Naive thymus-derived CD4-positive, alpha-beta T cell (primary cell): ENCODE results near the gene ITGB4. TPM values are rescaled to one million over a fixed set of nuclear protein-coding genes. Genes with fewer than 3 reads are reported as not detected.

ENCODE experiments used
- ATAC-seq: fragments of 150-1000 bp; cut with Tn5 transposase; 2 replicates; pipeline ENCODE4 v1.10.0; 2021; ENCODE audit warnings: mild to moderate bottlenecking, moderate library complexity
- CTCF ChIA-PET: fragments of 350-600 bp; sonication (Branson Sonifier 250); formaldehyde crosslinking; loops from one replicate; lab custom pipeline; 2021; ENCODE audit warnings: antibody characterized with exemption; lab: Charles Lee
- POLR2A ChIA-PET: fragments of 350-600 bp; sonication (Branson Sonifier 250); formaldehyde crosslinking; loops from one replicate; lab custom pipeline; 2021; ENCODE audit warnings: antibody characterized with exemption, inconsistent platforms; lab: Charles Lee
- DNase-seq, 9 donors: peaks; one replicate each; pipeline versions ENCODE4 v3.0.0 to v3.0.0-alpha.2; 2020 to 2022; ENCODE audit warnings: mixed read lengths in 1 of 9
- H3K27ac ChIP-seq: one replicate; pipeline ENCODE4 v1.7.0; 2013; ENCODE audit warnings: mild to moderate bottlenecking, low read depth, low read length, moderate library complexity
- H3K27me3 ChIP-seq, 2 donors: one replicate each; pipeline ENCODE4 v1.7.0; 2013; ENCODE audit warnings: low read length in 2 of 2, mild to moderate bottlenecking in 2 of 2, moderate library complexity in 2 of 2; ENCODE audit not compliant: control insufficient read depth in 2 of 2, insufficient read depth in 2 of 2
- H3K36me3 ChIP-seq, 3 experiments: 1 replicate in 2 of 3; 2 replicates in 1 of 3; pipeline ENCODE4 v1.7.0; 2013; ENCODE audit warnings: low read length in 3 of 3, mild to moderate bottlenecking in 3 of 3, moderate library complexity in 1 of 3; ENCODE audit not compliant: insufficient read depth in 3 of 3, control insufficient read depth in 2 of 3
- H3K4me1 ChIP-seq, 2 donors: one replicate each; pipeline ENCODE4 v1.7.0; 2013; ENCODE audit warnings: low read length in 2 of 2, mild to moderate bottlenecking in 2 of 2, moderate library complexity in 1 of 2; ENCODE audit not compliant: control insufficient read depth in 2 of 2, insufficient read depth in 2 of 2
- H3K4me3 ChIP-seq: 2 replicates; pipeline ENCODE4 v1.7.0; 2013; ENCODE audit warnings: mild to moderate bottlenecking, low read length
- H3K9me3 ChIP-seq, 3 experiments: 1 replicate in 2 of 3; 2 replicates in 1 of 3; pipeline ENCODE4 v1.7.0; 2013; ENCODE audit warnings: low read length in 3 of 3; ENCODE audit not compliant: control insufficient read depth in 2 of 3
- H3K27ac Mint-ChIP-seq, 9 donors: one replicate each; pipeline ENCODE4 v1.8.0; 2020 to 2022; ENCODE audit warnings: mixed read lengths in 9 of 9, mild to moderate bottlenecking in 8 of 9, moderate library complexity in 5 of 9, inconsistent platforms in 2 of 9
- H3K27me3 Mint-ChIP-seq, 5 donors: one replicate each; pipeline ENCODE4 v1.8.0; 2021 to 2022; ENCODE audit warnings: mixed read lengths in 5 of 5, mild to moderate bottlenecking in 1 of 5
- H3K36me3 Mint-ChIP-seq, 5 donors: one replicate each; pipeline ENCODE4 v1.8.0; 2020 to 2022; ENCODE audit warnings: mixed read lengths in 5 of 5, mild to moderate bottlenecking in 3 of 5, inconsistent platforms in 1 of 5
- H3K4me1 Mint-ChIP-seq, 7 donors: one replicate each; pipeline ENCODE4 v1.8.0; 2020 to 2022; ENCODE audit warnings: mixed read lengths in 7 of 7, mild to moderate bottlenecking in 3 of 7, inconsistent platforms in 1 of 7
- H3K4me3 Mint-ChIP-seq, 10 donors: one replicate each; pipeline ENCODE4 v1.8.0; 2020 to 2022; ENCODE audit warnings: mild to moderate bottlenecking in 10 of 10, mixed read lengths in 10 of 10, moderate library complexity in 6 of 10, inconsistent platforms in 2 of 10
- H3K9me3 Mint-ChIP-seq, 11 donors: one replicate each; pipeline ENCODE4 v1.8.0; 2020 to 2022; ENCODE audit warnings: mixed read lengths in 11 of 11, mild to moderate bottlenecking in 4 of 11, inconsistent platforms in 1 of 11, moderate library complexity in 1 of 11
- intact Hi-C, 2 donors: fragments of 100-400 bp; cut with micrococcal nuclease; formaldehyde crosslinking; loops; one replicate each; pipeline ENCODE4 v1.15.1; 2023
- polyA plus RNA-seq, 2 donors: library from polyadenylated mRNA; unstranded; fragments of 300-500 nt; fragmentation: Illumina TruSeq; gene quantifications; one replicate each; pipeline ENCODE4 v1.2.3, GENCODE V29; 2021
- total RNA-seq, 6 experiments: library from RNA in 5 of 6; stranded (reverse) in 5 of 6; gene quantifications; 1 replicate in 5 of 6; 2 replicates in 1 of 6; pipeline ENCODE4 v1.2.3 and lab custom pipeline; 2021 to 2026

The ITGB4 gene
- total and polyA plus RNA-seq, 7 experiments from 2014 or later, result 0.09 to 1.8 (median 0.77) TPM

DNA sequence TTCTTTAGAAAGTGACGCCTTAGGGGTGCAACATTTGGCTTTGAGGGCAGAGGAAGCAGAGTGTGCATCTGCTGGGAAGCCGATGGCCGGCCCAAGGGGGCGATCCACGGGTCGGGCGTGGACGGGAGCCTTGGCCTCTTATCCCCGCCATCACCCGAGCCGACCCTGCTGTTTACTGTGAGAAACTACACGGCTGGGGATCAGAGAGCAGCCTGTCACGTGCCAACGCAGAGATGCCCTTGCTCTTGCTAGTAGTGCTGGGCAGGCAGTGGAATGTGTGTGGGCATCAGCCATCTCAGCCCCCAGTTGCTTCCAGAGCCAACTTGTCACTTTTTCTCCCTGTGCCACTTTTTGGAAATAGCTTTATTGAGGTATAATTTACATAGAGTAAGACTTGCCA lies 26.7 kb upstream of the ITGB4 start:
- Mint-ChIP-seq H3K4me1 (peaks cover 16 to 31% (median 27%) of the 10 kb centered on the region in 7 donors), H3K4me3 (no peak overlapping the region), H3K9me3 (no peaks in the 10 kb centered on the region), H3K27me3 (no peaks in the 10 kb centered on the region), H3K27ac (no peak overlapping the region), H3K36me3 (peaks cover 0 to 27% (median 9%) of the 10 kb centered on the region in 5 donors)
- Histone ChIP-seq H3K4me1 (peaks cover 0 to 13% of the 10 kb centered on the region in 2 donors), H3K27ac (no peak overlapping the region), H3K36me3 (peaks cover 6 to 85% (median 8%) of the 10 kb centered on the region in 3 experiments), H3K9me3 (no peaks in the 10 kb centered on the region), H3K27me3 (no peaks in the 10 kb centered on the region), H3K4me3 (no peak overlapping the region)
- ATAC-seq (no peak), DNase-seq (no peak)
- ChIA-PET CTCF (interaction anchor here (0.5 to 1.1 kb wide), 2 partner anchors 16 to 53 kb away, joined by 3 read pairs; no protein-coding TSS in a partner anchor), POLR2A (no interaction called here)
- intact Hi-C loops, result no loop called here

DNA sequence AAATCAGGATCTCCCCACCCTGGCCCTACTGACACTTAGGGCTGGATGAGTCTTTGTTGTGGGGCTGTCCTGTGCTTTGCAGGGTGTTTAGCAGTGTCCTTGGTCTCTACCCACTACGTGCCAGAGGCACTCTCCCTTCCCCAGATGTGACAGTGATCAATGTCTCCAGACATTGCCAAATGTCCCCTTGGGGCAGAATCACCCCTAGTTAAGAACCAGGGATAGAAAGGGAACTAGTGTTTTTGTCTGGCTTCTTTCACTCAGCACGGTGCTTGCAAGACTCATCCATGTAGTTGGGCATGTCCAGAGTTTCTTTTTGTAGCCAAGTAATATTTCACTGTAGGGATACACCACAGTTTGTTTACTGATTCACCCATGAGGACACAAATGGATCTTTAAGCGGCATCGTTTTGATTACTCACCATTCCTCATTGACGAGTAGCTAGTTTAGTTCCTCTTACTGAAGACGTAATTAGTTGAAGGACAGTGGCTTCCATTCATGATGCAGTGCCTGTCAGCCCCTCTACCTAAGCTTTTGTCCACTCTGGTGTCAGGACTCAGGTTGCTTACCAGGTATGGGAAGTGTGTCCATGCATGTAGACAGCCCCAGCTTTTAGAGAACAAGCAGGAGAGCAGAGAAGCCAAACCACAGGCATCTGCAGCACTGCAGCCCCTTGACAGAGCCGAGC lies 26.0 kb upstream of the ITGB4 start:
- peaks cover 10 to 92% (median 14%) of the 10 kb centered on the region in 3 experiments for H3K36me3 ChIP-seq
- H3K9me3 Mint-ChIP-seq, result no peaks in the 10 kb centered on the region
- H3K27ac Mint-ChIP-seq, result peak overlapping the region in 1 of 9 donors; percentile 19
- H3K4me3 ChIP-seq, result no peak overlapping the region
- H3K4me1 Mint-ChIP-seq, result peaks cover 13 to 25% (median 21%) of the 10 kb centered on the region in 7 donors
- no peak overlapping the region for H3K27ac ChIP-seq
- DNase-seq, result no peak
- ATAC-seq, result no peak
- no peak overlapping the region for H3K4me3 Mint-ChIP-seq
- peaks cover 0 to 33% (median 9%) of the 10 kb centered on the region in 5 donors for H3K36me3 Mint-ChIP-seq
- H3K27me3 ChIP-seq, result no peaks in the 10 kb centered on the region
- POLR2A ChIA-PET, result no interaction called here
- peaks cover 0 to 6% of the 10 kb centered on the region in 2 donors for H3K4me1 ChIP-seq
- no peaks in the 10 kb centered on the region for H3K9me3 ChIP-seq
- CTCF ChIA-PET, result interaction anchor here (0.6 kb wide), 1 partner anchor 1018 kb away, joined by 3 read pairs; no protein-coding TSS in a partner anchor
- intact Hi-C loops, result no loop called here
- no peaks in the 10 kb centered on the region for H3K27me3 Mint-ChIP-seq

DNA sequence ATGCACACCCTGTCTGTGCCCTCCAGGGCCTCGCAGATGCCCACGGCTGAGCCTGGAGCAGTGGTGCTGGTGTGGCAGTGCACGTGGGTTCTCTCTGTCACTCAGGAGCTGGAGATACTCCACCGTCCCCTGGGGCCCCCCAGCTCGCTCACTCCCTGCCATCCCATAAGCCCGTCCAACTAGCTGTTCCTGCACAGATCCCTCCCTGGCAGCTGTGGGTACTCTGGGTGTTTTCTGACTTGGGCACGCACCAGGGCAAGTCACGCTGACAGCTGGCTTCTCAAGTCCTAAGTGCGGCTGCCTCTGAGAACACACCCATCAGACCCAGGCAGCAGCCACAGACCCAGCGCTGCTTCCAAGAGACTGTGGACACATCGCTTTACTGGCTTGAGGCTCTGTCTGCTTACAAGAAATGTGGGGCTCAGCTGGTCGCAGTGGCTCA lies 25.4 kb upstream of the ITGB4 start:
- Histone ChIP-seq H3K27me3 (no peaks in the 10 kb centered on the region), H3K27ac (no peak overlapping the region), H3K36me3 (peaks cover 15 to 95% (median 19%) of the 10 kb centered on the region in 3 experiments), H3K4me1 (peaks cover 0 to under 1% of the 10 kb centered on the region in 2 donors), H3K9me3 (no peaks in the 10 kb centered on the region), H3K4me3 (no peak overlapping the region)
- POLR2A ChIA-PET, result interaction anchor here (0.7 kb wide), 1 partner anchor 34 kb away, joined by 3 read pairs; no protein-coding TSS in a partner anchor
- Mint-ChIP-seq H3K27me3 (no peaks in the 10 kb centered on the region), H3K36me3 (peaks cover 0 to 39% (median 9%) of the 10 kb centered on the region in 5 donors), H3K9me3 (no peaks in the 10 kb centered on the region), H3K4me3 (no peak overlapping the region), H3K4me1 (peaks cover 7 to 20% (median 16%) of the 10 kb centered on the region in 7 donors), H3K27ac (no peak overlapping the region)
- ATAC-seq (no peak), DNase-seq (no peak)
- CTCF ChIA-PET, result interaction anchor here (0.6 kb wide), 1 partner anchor 1018 kb away, joined by 3 read pairs; no protein-coding TSS in a partner anchor
- intact Hi-C loops, result no loop called here

GRCh38 chr17:75697651-75698291 lies 23.5 kb upstream of the ITGB4 start:
- Histone ChIP-seq H3K4me3 (no peak overlapping the region), H3K27me3 (no peaks in the 10 kb centered on the region), H3K36me3 (peaks cover 27 to 96% (median 27%) of the 10 kb centered on the region in 3 experiments), H3K4me1 (no peaks in the 10 kb centered on the region), H3K27ac (no peak overlapping the region), H3K9me3 (no peaks in the 10 kb centered on the region)
- Mint-ChIP-seq H3K27ac (peak overlapping the region in 4 of 9 donors; percentile 5 to 48 (median 34)), H3K36me3 (peaks cover 8 to 43% (median 17%) of the 10 kb centered on the region in 5 donors), H3K4me1 (peaks cover 0 to 9% (median 0%) of the 10 kb centered on the region in 7 donors), H3K9me3 (no peaks in the 10 kb centered on the region), H3K27me3 (no peaks in the 10 kb centered on the region), H3K4me3 (no peak overlapping the region)
- POLR2A ChIA-PET, result interaction anchor here (0.6 kb wide), 1 partner anchor 55 kb away, joined by 3 read pairs; no protein-coding TSS in a partner anchor
- DNase-seq (no peak), ATAC-seq (no peak)
- intact Hi-C loops, result no loop called here
- CTCF ChIA-PET, result interaction anchor here (0.9 kb wide), 1 partner anchor 46 kb away, joined by 3 read pairs; no protein-coding TSS in a partner anchor

- peaks cover 30 to 96% (median 31%) of the 10 kb centered on the region in 3 experiments for H3K36me3 ChIP-seq
- Mint-ChIP-seq H3K27ac (peak overlapping the region in 1 of 9 donors; percentile 8), H3K4me3 (no peak overlapping the region), H3K27me3 (no peaks in the 10 kb centered on the region), H3K9me3 (no peaks in the 10 kb centered on the region), H3K4me1 (peaks cover 0 to 9% (median 0%) of the 10 kb centered on the region in 7 donors), H3K36me3 (peaks cover 8 to 46% (median 17%) of the 10 kb centered on the region in 5 donors)
- no peaks in the 10 kb centered on the region for H3K9me3 ChIP-seq
- H3K4me1 ChIP-seq, result no peaks in the 10 kb centered on the region
- CTCF ChIA-PET, result interaction anchor here (0.9 kb wide), 1 partner anchor 46 kb away, joined by 3 read pairs; no protein-coding TSS in a partner anchor
- DNase-seq (no peak), ATAC-seq (no peak)
- POLR2A ChIA-PET, result no interaction called here
- H3K27ac ChIP-seq, result no peak overlapping the region
- H3K4me3 ChIP-seq, result no peak overlapping the region
- no peaks in the 10 kb centered on the region for H3K27me3 ChIP-seq
- intact Hi-C loops, result no loop called here
Measured at GRCh38 chr17:75698659-75699058, 22.6 kb upstream of the ITGB4 start.

GRCh38 chr17:75701288-75701687 lies 20.0 kb upstream of the ITGB4 start:
- H3K36me3 Mint-ChIP-seq, result peaks cover 6 to 43% (median 14%) of the 10 kb centered on the region in 5 donors
- ChIA-PET POLR2A (no interaction called here), CTCF (no interaction called here)
- H3K27ac Mint-ChIP-seq, result peak overlapping the region in 1 of 9 donors; percentile 19
- H3K9me3 ChIP-seq, result no peaks in the 10 kb centered on the region
- H3K4me3 Mint-ChIP-seq, result no peak overlapping the region
- peaks cover 39 to 96% (median 45%) of the 10 kb centered on the region in 3 experiments for H3K36me3 ChIP-seq
- DNase-seq (no peak), ATAC-seq (no peak)
- intact Hi-C loops, result no loop called here
- H3K4me1 ChIP-seq, result no peaks in the 10 kb centered on the region
- H3K27me3 Mint-ChIP-seq, result no peaks in the 10 kb centered on the region
- H3K27me3 ChIP-seq, result no peaks in the 10 kb centered on the region
- no peak overlapping the region for H3K27ac ChIP-seq
- no peaks in the 10 kb centered on the region for H3K9me3 Mint-ChIP-seq
- H3K4me1 Mint-ChIP-seq, result peaks cover 0 to 9% (median 0%) of the 10 kb centered on the region in 7 donors
- H3K4me3 ChIP-seq, result no peak overlapping the region
